Endodermal cell (in vitro differentiated cells): ENCODE measurements around the gene JAKMIP2. TPM values are rescaled to one million over a fixed set of nuclear protein-coding genes. Genes with fewer than 3 reads are reported as not detected.

Experiments used
- DNase-seq: peaks from one replicate; pipeline ENCODE4 v3.0.0-alpha.2; 2017
- H3K27ac ChIP-seq: 2 replicates; pipeline ENCODE4 v1.5.1; 2013; ENCODE audit warnings: mild to moderate bottlenecking, low read depth, low read length, moderate library complexity
- H3K27me3 ChIP-seq: 2 replicates; pipeline ENCODE4 v1.6.1; 2013; ENCODE audit warnings: mild to moderate bottlenecking, low read length, moderate library complexity; ENCODE audit not compliant: insufficient read depth, control insufficient read depth, poor library complexity, severe bottlenecking
- H3K36me3 ChIP-seq: 2 replicates; pipeline ENCODE4 v1.7.0; 2013; ENCODE audit warnings: mild to moderate bottlenecking, low read length, moderate library complexity; ENCODE audit not compliant: control insufficient read depth, insufficient read depth
- H3K4me1 ChIP-seq: one replicate; pipeline ENCODE4 v1.7.0; 2013; ENCODE audit warnings: low read length; ENCODE audit not compliant: control insufficient read depth, insufficient read depth
- H3K4me3 ChIP-seq: 2 replicates; pipeline ENCODE4 v1.5.1; 2013; ENCODE audit warnings: mild to moderate bottlenecking, low read length, moderate library complexity
- H3K9ac ChIP-seq: 2 replicates; pipeline ENCODE4 v1.6.1; 2013; ENCODE audit warnings: mild to moderate bottlenecking, low read length, moderate library complexity; ENCODE audit not compliant: poor library complexity, severe bottlenecking; ENCODE audit errors: extremely low read depth
- H3K9me3 ChIP-seq: 2 replicates; pipeline ENCODE4 v1.6.1; 2013; ENCODE audit warnings: mild to moderate bottlenecking, low read length, moderate library complexity; ENCODE audit not compliant: control insufficient read depth
- H3K27ac Mint-ChIP-seq: 2 replicates; pipeline ENCODE4 v1.8.0; 2020; ENCODE audit warnings: mixed read lengths
- H3K27me3 Mint-ChIP-seq: 2 replicates; pipeline ENCODE4 v1.8.0; 2021; ENCODE audit warnings: mild to moderate bottlenecking, mixed read lengths; ENCODE audit not compliant: insufficient read depth
- H3K36me3 Mint-ChIP-seq: 2 replicates; pipeline ENCODE4 v1.8.0; 2020; ENCODE audit warnings: low read depth, mixed read lengths
- H3K4me1 Mint-ChIP-seq: 2 replicates; pipeline ENCODE4 v1.8.0; 2020; ENCODE audit warnings: mixed read lengths
- H3K4me3 Mint-ChIP-seq: 2 replicates; pipeline ENCODE4 v1.8.0; 2020; ENCODE audit warnings: mild to moderate bottlenecking, moderate library complexity, mixed read lengths
- H3K9me3 Mint-ChIP-seq: 2 replicates; pipeline ENCODE4 v1.8.0; 2020; ENCODE audit warnings: mild to moderate bottlenecking, mixed read lengths
- WGBS, 2 experiments: methylation state at CpG; one replicate each; pipeline versions ENCODE4 v1.1.5 to v1.1.7; 2013; ENCODE audit warnings: missing lambda C conversion rate in 2 of 2, mixed read lengths in 1 of 2; ENCODE audit not compliant: insufficient coverage in 1 of 2, insufficient read length in 1 of 2; 5-methylcytosine and 5-hydroxymethylcytosine counted together
- total RNA-seq, 2 donors: library from RNA; stranded (reverse); fragmentation: NEBNext Ultra II Directional in 1 of 2; extraction: Animal tissue kit (Norgen Biotek cat#: 25700) in 1 of 2; gene quantifications; 2 replicates in 1 of 2; 3 replicates in 1 of 2; pipeline ENCODE4 v1.2.1, GENCODE V29; 2021
- TF ChIP-seq, protein P1 (sequence below): fragments of 200-600 bp; sonication (generic); conservative IDR thresholded peaks from 2 replicates; pipeline ENCODE4 v1.5.0; 2021; ENCODE audit warnings: antibody characterized with exemption, mild to moderate bottlenecking

The JAKMIP2 gene
- total RNA-seq, 2 donors from 2014 or later = 6.9 to 16.7 TPM

DNA sequence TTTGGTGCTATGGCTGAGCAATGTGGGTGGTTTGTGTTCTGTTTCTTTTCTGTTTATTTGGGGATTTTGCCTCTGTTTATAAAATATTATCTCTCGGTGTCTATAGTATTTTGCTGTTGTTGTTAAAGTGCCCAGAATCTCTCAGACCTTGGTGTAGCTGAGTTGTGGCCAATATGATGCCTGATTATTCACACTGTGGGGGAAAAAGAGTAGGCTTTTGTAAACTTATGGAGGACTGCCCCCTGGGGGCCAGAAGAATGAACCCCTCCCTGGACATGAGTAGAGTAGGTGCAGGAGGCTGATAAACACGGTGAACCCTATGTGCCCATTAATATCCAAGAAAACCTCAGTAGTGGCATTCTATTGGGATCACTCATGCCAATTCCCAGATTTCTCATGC, 223.7 kb downstream of the JAKMIP2 start:
- no peaks in the 10 kb centered on the region for H3K4me1 ChIP-seq
- peak; percentile 79 for DNase-seq
- Mint-ChIP-seq H3K4me3 (no peak overlapping the region), H3K4me1 (peaks cover 11% of the 10 kb centered on the region), H3K27me3 (no peaks in the 10 kb centered on the region), H3K27ac (no peak overlapping the region), H3K9me3 (no peaks in the 10 kb centered on the region), H3K36me3 (no peaks in the 10 kb centered on the region)
- no peak overlapping the region for H3K27ac ChIP-seq
- no peak overlapping the region for H3K9ac ChIP-seq
- H3K27me3 ChIP-seq = no peaks in the 10 kb centered on the region
- H3K36me3 ChIP-seq = no peaks in the 10 kb centered on the region
- TF ChIP-seq, protein P1, sequence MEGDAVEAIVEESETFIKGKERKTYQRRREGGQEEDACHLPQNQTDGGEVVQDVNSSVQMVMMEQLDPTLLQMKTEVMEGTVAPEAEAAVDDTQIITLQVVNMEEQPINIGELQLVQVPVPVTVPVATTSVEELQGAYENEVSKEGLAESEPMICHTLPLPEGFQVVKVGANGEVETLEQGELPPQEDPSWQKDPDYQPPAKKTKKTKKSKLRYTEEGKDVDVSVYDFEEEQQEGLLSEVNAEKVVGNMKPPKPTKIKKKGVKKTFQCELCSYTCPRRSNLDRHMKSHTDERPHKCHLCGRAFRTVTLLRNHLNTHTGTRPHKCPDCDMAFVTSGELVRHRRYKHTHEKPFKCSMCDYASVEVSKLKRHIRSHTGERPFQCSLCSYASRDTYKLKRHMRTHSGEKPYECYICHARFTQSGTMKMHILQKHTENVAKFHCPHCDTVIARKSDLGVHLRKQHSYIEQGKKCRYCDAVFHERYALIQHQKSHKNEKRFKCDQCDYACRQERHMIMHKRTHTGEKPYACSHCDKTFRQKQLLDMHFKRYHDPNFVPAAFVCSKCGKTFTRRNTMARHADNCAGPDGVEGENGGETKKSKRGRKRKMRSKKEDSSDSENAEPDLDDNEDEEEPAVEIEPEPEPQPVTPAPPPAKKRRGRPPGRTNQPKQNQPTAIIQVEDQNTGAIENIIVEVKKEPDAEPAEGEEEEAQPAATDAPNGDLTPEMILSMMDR = peak; percentile 83
- no peak overlapping the region for H3K4me3 ChIP-seq
- no peaks in the 10 kb centered on the region for H3K9me3 ChIP-seq
- WGBS, 2 experiments = 25 to 59% methylated on average over 2 of the region's 2 CpGs

DNA sequence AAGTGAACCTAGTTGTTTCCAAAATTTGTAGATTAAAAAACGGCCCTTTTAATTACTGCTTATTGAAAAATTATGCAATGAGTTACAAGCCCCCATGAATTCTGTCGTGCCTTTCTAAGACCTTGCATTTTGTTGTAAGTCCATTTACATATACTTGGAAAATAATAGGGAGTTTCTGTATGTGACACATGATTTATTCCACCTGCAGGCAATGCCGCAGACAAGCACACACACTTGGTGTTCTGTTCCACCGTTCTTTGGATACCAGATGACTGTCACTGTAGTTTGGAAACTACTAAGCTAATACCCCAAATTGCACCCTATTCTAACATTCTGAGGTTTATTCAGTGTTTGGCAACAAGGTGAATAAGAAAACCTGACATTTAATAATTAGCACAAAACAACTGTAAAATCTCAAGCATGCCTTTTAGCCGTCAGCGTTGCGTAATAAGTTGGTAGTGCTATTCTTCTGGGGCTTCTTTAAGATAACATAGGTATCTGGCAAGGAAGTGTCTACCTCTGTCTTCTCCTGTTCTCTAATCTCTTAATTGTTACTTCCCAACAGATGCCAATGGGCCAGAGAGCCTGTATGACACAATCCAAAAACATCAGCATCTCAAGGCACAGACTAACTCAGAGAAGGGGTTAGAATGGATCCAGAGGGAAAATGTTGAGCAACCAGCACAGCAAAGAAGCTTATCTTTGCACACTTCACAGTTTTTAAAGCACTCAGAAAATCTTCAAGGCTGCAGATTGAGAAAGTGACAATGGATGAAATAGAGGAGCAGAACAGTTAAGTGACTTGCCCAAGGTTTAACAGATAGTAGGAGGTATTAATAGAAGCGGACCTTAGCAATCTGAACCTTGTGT, 224.4 kb downstream of the JAKMIP2 start:
- Histone ChIP-seq H3K36me3 (no peaks in the 10 kb centered on the region), H3K27me3 (no peaks in the 10 kb centered on the region), H3K9ac (no peak overlapping the region), H3K9me3 (no peaks in the 10 kb centered on the region), H3K27ac (no peak overlapping the region), H3K4me1 (no peaks in the 10 kb centered on the region), H3K4me3 (no peak overlapping the region)
- no peak overlapping the region for H3K27ac Mint-ChIP-seq
- 82 to 88% methylated on average over 3 to 7 of the region's 8 CpGs for WGBS, 2 experiments
- H3K4me3 Mint-ChIP-seq = no peak overlapping the region
- no peaks in the 10 kb centered on the region for H3K36me3 Mint-ChIP-seq
- no peak for DNase-seq
- no peaks in the 10 kb centered on the region for H3K9me3 Mint-ChIP-seq
- TF ChIP-seq, protein P1 = no peak
- H3K4me1 Mint-ChIP-seq = peaks cover 11% of the 10 kb centered on the region
- no peaks in the 10 kb centered on the region for H3K27me3 Mint-ChIP-seq

DNA sequence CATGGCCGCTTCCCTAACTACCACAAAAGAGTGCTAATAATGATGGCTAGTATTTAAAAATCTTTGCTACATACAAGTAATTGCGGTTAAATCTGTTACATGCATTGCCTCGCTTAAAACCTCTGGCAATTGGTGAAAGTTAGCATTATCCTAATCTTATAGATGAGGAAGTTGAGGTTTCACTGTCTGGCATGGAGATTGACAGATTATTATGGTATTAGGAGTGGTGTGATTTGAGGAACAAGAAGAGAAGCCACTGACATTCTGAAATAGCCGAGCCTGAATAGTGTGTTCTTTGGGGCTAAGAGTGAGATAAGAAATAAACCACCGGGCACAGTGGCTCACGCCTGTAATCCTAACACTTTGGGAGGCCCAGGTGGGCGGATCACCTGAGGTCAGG, 227.4 kb downstream of the JAKMIP2 start:
- no peak overlapping the region for H3K9ac ChIP-seq
- Mint-ChIP-seq H3K27ac (no peak overlapping the region), H3K9me3 (no peaks in the 10 kb centered on the region), H3K27me3 (no peaks in the 10 kb centered on the region), H3K4me1 (peaks cover 6% of the 10 kb centered on the region), H3K36me3 (no peaks in the 10 kb centered on the region), H3K4me3 (no peak overlapping the region)
- H3K4me1 ChIP-seq = no peaks in the 10 kb centered on the region
- H3K27me3 ChIP-seq = no peaks in the 10 kb centered on the region
- WGBS, 2 experiments = 87 to 93% methylated on average over 7 of the region's 7 CpGs
- no peak overlapping the region for H3K4me3 ChIP-seq
- no peaks in the 10 kb centered on the region for H3K36me3 ChIP-seq
- peaks cover 3% of the 10 kb centered on the region for H3K9me3 ChIP-seq
- no peak overlapping the region for H3K27ac ChIP-seq
- DNase-seq = no peak
- TF ChIP-seq, protein P1 = no peak
